Left colon (tissue), 2 donors: ENCODE results near the gene KIF3B. TPM values are rescaled to one million over a fixed set of nuclear protein-coding genes. Genes with fewer than 3 reads are reported as not detected.
"Not testable (repeated sequence)": the region's sequence is repeated elsewhere in the genome, so short reads cannot be mapped to it uniquely, and the experiment has no call there.

ENCODE experiments used
- ATAC-seq: fragments of 200-7000 bp; cut with Tn5 transposase; one replicate; pipeline ENCODE4 v1.9.1; 2020; ENCODE audit warnings: mild to moderate bottlenecking, moderate library complexity
- DNase-seq, 2 donors: peaks; one replicate each; pipeline ENCODE4 v3.0.0-alpha.2; 2020
- intact Hi-C, 2 donors: fragments of 100-400 bp; cut with DNase I in 1 of 2; cut with micrococcal nuclease in 1 of 2; formaldehyde crosslinking; loops; one replicate each; pipeline versions ENCODE4 v1.11.2 to v1.14.0; 2022; cut with DNase I, micrococcal nuclease
- total RNA-seq, 2 donors: library from RNA; stranded (reverse); fragmentation: NEBNext Ultra II Directional; extraction: Animal tissue kit (Norgen Biotek cat#: 25700); gene quantifications; one replicate each; pipeline ENCODE4 v1.2.1, GENCODE V29; 2021
- donor health status: DM: no; HTN: no; CAD: no.
- donor health status: DM: yes; HTN: yes; CAD: no.

The KIF3B gene
- total RNA-seq, 2 donors from 2014 or later: 52.1 to 56.8 TPM

- ATAC-seq, DNase-seq, intact Hi-C loops: not testable (repeated sequence)
Observed at GRCh38 chr20:32341053-32341452, 63.6 kb downstream of the KIF3B start.

- DNase-seq: no peak
- intact Hi-C loops: no loop called here
- ATAC-seq: no peak
Observed at GRCh38 chr20:32343439-32343838, 66.0 kb downstream of the KIF3B start.

GRCh38 chr20:32344835-32345506 lies 67.5 kb downstream of the KIF3B start:
- peak; percentile 55 for ATAC-seq
- intact Hi-C loops: no loop called here
- DNase-seq: no peak

GRCh38 chr20:32348207-32348606 lies 70.8 kb downstream of the KIF3B start:
- DNase-seq: no peak

GRCh38 chr20:32350421-32350820 lies 73.0 kb downstream of the KIF3B start:
- ATAC-seq: no peak
- no peak for DNase-seq
- intact Hi-C loops: loop anchor here in 1 of 2 donors (10.0 kb wide), 1 partner anchor 134 kb away; no protein-coding TSS in a partner anchor

More at GRCh38 chr20:32348207-32348606, 70.8 kb downstream of the KIF3B start:
- no peak for ATAC-seq
- intact Hi-C loops: no loop called here

GRCh38 chr20:32352121-32352720 lies 74.8 kb downstream of the KIF3B start:
- peak; percentile 37 for ATAC-seq
- intact Hi-C loops: loop anchor here in 1 of 2 donors (10.0 kb wide), 1 partner anchor 133 kb away; no protein-coding TSS in a partner anchor

GRCh38 chr20:32353848-32354496 lies 76.5 kb downstream of the KIF3B start:
- DNase-seq (no peak), ATAC-seq (no peak)
- intact Hi-C loops: loop anchor here in 1 of 2 donors (10.0 kb wide), 1 partner anchor 131 kb away; no protein-coding TSS in a partner anchor

More at GRCh38 chr20:32352121-32352720, 74.8 kb downstream of the KIF3B start:
- DNase-seq: no peak

GRCh38 chr20:32354592-32355416 lies 77.4 kb downstream of the KIF3B start:
- DNase-seq: no peak
- intact Hi-C loops: loop anchor here in 1 of 2 donors (10.0 kb wide), 1 partner anchor 130 kb away; no protein-coding TSS in a partner anchor
- ATAC-seq: no peak

- intact Hi-C loops: loop anchor here in 1 of 2 donors (10.0 kb wide), 1 partner anchor 129 kb away; no protein-coding TSS in a partner anchor
- ATAC-seq: no peak
- no peak for DNase-seq
Observed at GRCh38 chr20:32355417-32355841, 78.0 kb downstream of the KIF3B start.

GRCh38 chr20:32355907-32356621 lies 78.6 kb downstream of the KIF3B start:
- not testable (repeated sequence) for DNase-seq, ATAC-seq
- intact Hi-C loops: loop anchor here in 1 of 2 donors (10.0 kb wide), 1 partner anchor 129 kb away; no protein-coding TSS in a partner anchor

GRCh38 chr20:32356622-32357374 lies 79.3 kb downstream of the KIF3B start:
- intact Hi-C loops: loop anchor here in 1 of 2 donors (10.0 kb wide), 1 partner anchor 128 kb away; no protein-coding TSS in a partner anchor
- DNase-seq (no peak), ATAC-seq (no peak)

- ATAC-seq (peak; percentile 39), DNase-seq (peak; percentile 40 to 43)
- intact Hi-C loops: loop anchor here in 1 of 2 donors (10.0 kb wide), 1 partner anchor 127 kb away; no protein-coding TSS in a partner anchor
Observed at GRCh38 chr20:32357375-32357868, 80.0 kb downstream of the KIF3B start.

- DNase-seq (peak; percentile 95 to 97), ATAC-seq (peak; percentile 90)
- intact Hi-C loops: loop anchor here in 1 of 2 donors (10.0 kb wide), 1 partner anchor 127 kb away; no protein-coding TSS in a partner anchor
Observed at GRCh38 chr20:32357869-32358631, 80.6 kb downstream of the KIF3B start, which contains the start of gene ASXL1. Gene ASXL1, plus strand, starts transcription at chr20:32358331. Its CDS starts 445 bp downstream, at chr20:32358776.

- no peak for ATAC-seq
- no peak for DNase-seq
- intact Hi-C loops: loop anchor here in 1 of 2 donors (10.0 kb wide), 1 partner anchor 126 kb away; no protein-coding TSS in a partner anchor
Observed at GRCh38 chr20:32358632-32358882, 81.1 kb downstream of the KIF3B start.

- peak; percentile 55 for ATAC-seq
Observed at GRCh38 chr20:32358883-32359632, 81.6 kb downstream of the KIF3B start.

More at GRCh38 chr20:32358883-32359632, 81.6 kb downstream of the KIF3B start:
- DNase-seq: peak; percentile 75 to 85
- intact Hi-C loops: loop anchor here in 1 of 2 donors (10.0 kb wide), 1 partner anchor 126 kb away; no protein-coding TSS in a partner anchor
